Measurements from ENCODE around the gene GNRH2. TPM values are rescaled to one million over a fixed set of nuclear protein-coding genes. Genes with fewer than 3 reads are reported as not detected.

The GNRH2 gene
- total RNA-seq, 2 experiments from 2014 or later: 0.87 to 1.1 TPM

Other genes starting within 250 kb of the GNRH2 start
- gene CPXM1, start 243.0 kb upstream of the GNRH2 start, total RNA-seq: 1 to 10 TPM; 4.2 to 4.3 TPM
- not detected for gene C20orf141, start 228.6 kb upstream of the GNRH2 start, total RNA-seq
- not detected for gene TMEM239, start 227.3 kb upstream of the GNRH2 start, total RNA-seq
- 10 to 100 TPM; 24.2 to 26.3 TPM for gene PCED1A, start 203.0 kb upstream of the GNRH2 start, total RNA-seq
- 10 to 100 TPM; 33.5 to 34.1 TPM for gene VPS16, start 202.9 kb upstream of the GNRH2 start, total RNA-seq
- gene PTPRA, start 170.1 kb upstream of the GNRH2 start, total RNA-seq: 10 to 100 TPM; 40.6 to 43.0 TPM
- gene MRPS26, start 2.4 kb downstream of the GNRH2 start, total RNA-seq: 10 to 100 TPM; 70.9 to 72.4 TPM
- gene OXT, start 28.0 kb downstream of the GNRH2 start, total RNA-seq: under 1 TPM in 1 of 2 experiments, not detected in 1; 0.47 TPM
- not detected for gene AVP, start 41.1 kb downstream of the GNRH2 start, total RNA-seq
- 10 to 100 TPM; 27.2 to 28.3 TPM for gene FASTKD5, start 116.2 kb downstream of the GNRH2 start, total RNA-seq
- 1 to 10 TPM; 4.5 to 4.9 TPM for gene UBOX5, start 116.2 kb downstream of the GNRH2 start, total RNA-seq
- 1 to 10 TPM; 1.6 TPM for gene LZTS3, start 129.9 kb downstream of the GNRH2 start, total RNA-seq
- gene DDRGK1, start 161.1 kb downstream of the GNRH2 start, total RNA-seq: 10 to 100 TPM; 58.8 to 62.0 TPM
- 10 to 100 TPM; 70.7 to 74.0 TPM for gene ITPA, start 165.9 kb downstream of the GNRH2 start, total RNA-seq
- gene SLC4A11, start 195.6 kb downstream of the GNRH2 start, total RNA-seq: 1 to 10 TPM; 1.8 to 2.9 TPM

Measured in activated naive CD8-positive, alpha-beta T cell treated with anti-CD3 and anti-CD28 coated beads for 36 hours (primary cell).